ENCODE results near the gene MTR.

GRCh38 chr1:236886199-236886598, 91.1 kb downstream of the MTR start:
- TF ChIP-seq CTCF (IDR thresholded peaks at IDR 0.05; ENCODE audit: low read length) = no peak
- no peak for TF ChIP-seq EZH2 (optimal IDR thresholded peaks at IDR 0.05; ENCODE audit: low read depth, low read length)
